Panc1 (cell line): ENCODE data around the gene COL23A1. TPM values are rescaled to one million over a fixed set of nuclear protein-coding genes. Genes with fewer than 3 reads are reported as not detected.

ENCODE experiments used
- ATAC-seq: fragments of 200-7000 bp; cut with Tn5 transposase; 2 replicates; pipeline ENCODE4 v1.9.1; 2020; ENCODE audit warnings: mild to moderate bottlenecking, moderate library complexity
- BruUV-seq: library from RNA; stranded (reverse); fragments of 400-500 nt; replicated peaks from 2 replicates; lab custom pipeline; 2021; lab: Mats Ljungman, UMichigan
- CTCF ChIA-PET: fragments of 300-600 bp; sonication (Branson Sonifier 250); formaldehyde crosslinking; loops from one replicate; lab custom pipeline; 2022; ENCODE audit warnings: antibody characterized with exemption; lab: Charles Lee
- POLR2A ChIA-PET: fragments of 300-600 bp; sonication (Branson Sonifier 250); formaldehyde crosslinking; loops from one replicate; lab custom pipeline; 2022; ENCODE audit warnings: antibody characterized with exemption; lab: Charles Lee
- DNase-seq: peaks from one replicate; pipeline ENCODE4 v3.0.0-alpha.2; 2010; ENCODE audit warnings: low read depth, low spot score
- H3K27ac ChIP-seq: 2 replicates; pipeline ENCODE4 v1.5.1; 2011; ENCODE audit warnings: mild to moderate bottlenecking, low read length, inconsistent platforms
- H3K27me3 ChIP-seq: fragments of 200-500 bp; sonication (Bioruptor generic); 2 replicates; pipeline ENCODE4 v1.6.0; 2014; ENCODE audit warnings: low read length, inconsistent platforms; ENCODE audit not compliant: control insufficient read depth, insufficient read depth
- H3K36me3 ChIP-seq: fragments of 200-500 bp; sonication (Bioruptor generic); 2 replicates; pipeline ENCODE4 v1.5.1; 2014; ENCODE audit warnings: inconsistent platforms, mild to moderate bottlenecking, low read length, moderate library complexity; ENCODE audit not compliant: control insufficient read depth, insufficient read depth
- H3K4me1 ChIP-seq: 2 replicates; pipeline ENCODE4 v1.5.1; 2011; ENCODE audit warnings: inconsistent platforms, mild to moderate bottlenecking, low read length, moderate library complexity; ENCODE audit not compliant: control insufficient read depth, insufficient read depth
- H3K4me3 ChIP-seq, 2 experiments: 2 replicates each; pipeline ENCODE4 v1.5.1; 2011 to 2012; ENCODE audit warnings: low read depth in 2 of 2, low read length in 2 of 2, mild to moderate bottlenecking in 2 of 2, inconsistent platforms in 1 of 2, moderate library complexity in 1 of 2
- H3K9me3 ChIP-seq: fragments of 200-500 bp; sonication (Bioruptor generic); 2 replicates; pipeline ENCODE4 v1.5.1; 2014; ENCODE audit warnings: low read depth, mild to moderate bottlenecking, inconsistent platforms, low read length, moderate library complexity; ENCODE audit not compliant: control insufficient read depth, insufficient read depth
- POLR2AphosphoS5 ChIP-seq: IDR thresholded peaks from 2 replicates; pipeline ENCODE4 v1.6.1; 2012; ENCODE audit warnings: mild to moderate bottlenecking, low read depth, low read length, moderate library complexity
- SIN3A ChIP-seq: IDR thresholded peaks from 2 replicates; pipeline ENCODE4 v1.6.1; 2012; ENCODE audit warnings: low read depth, mild to moderate bottlenecking, low read length, moderate library complexity, borderline replicate concordance; ENCODE audit not compliant: insufficient read depth
- TCF7L2 ChIP-seq: IDR thresholded peaks from 2 replicates; pipeline ENCODE4 v1.6.1; 2011; ENCODE audit warnings: mild to moderate bottlenecking, low read depth, low read length, inconsistent platforms
- in situ Hi-C: cut with HindIII; loops from 2 replicates; pipeline ENCODE4 v1.10.0; 2016; ENCODE audit warnings: low sequenced_read_pairs, low pct_unique_long_range_greater_than_20kb
- intact Hi-C: fragments of 100-400 bp; cut with micrococcal nuclease; formaldehyde crosslinking; loops from one replicate; pipeline ENCODE4 v1.10.0; 2022; ENCODE audit not compliant: unreplicated experiment
- total RNA-seq: library from RNA; stranded (reverse); gene quantifications from one replicate; pipeline ENCODE4 v1.2.1, GENCODE V29; 2021; ENCODE audit not compliant: unreplicated experiment
- TF ChIP-seq, protein P1 (sequence below), 2 experiments: IDR thresholded peaks; 2 replicates each; pipeline ENCODE4 v1.6.1; 2011 to 2012; ENCODE audit warnings: low read depth in 2 of 2, control low read depth in 1 of 2, low read length in 1 of 2, mild to moderate bottlenecking in 1 of 2, moderate library complexity in 1 of 2; ENCODE audit not compliant: insufficient read depth in 1 of 2
- TF ChIP-seq, protein P2 (sequence below): fragments of 450-650 bp; IDR thresholded peaks from 2 replicates; pipeline ENCODE4 v1.5.1; 2017; ENCODE audit warnings: mild to moderate bottlenecking

The COL23A1 gene
- total RNA-seq, 1 experiment from 2014 or later = 0.05 TPM

DNA sequence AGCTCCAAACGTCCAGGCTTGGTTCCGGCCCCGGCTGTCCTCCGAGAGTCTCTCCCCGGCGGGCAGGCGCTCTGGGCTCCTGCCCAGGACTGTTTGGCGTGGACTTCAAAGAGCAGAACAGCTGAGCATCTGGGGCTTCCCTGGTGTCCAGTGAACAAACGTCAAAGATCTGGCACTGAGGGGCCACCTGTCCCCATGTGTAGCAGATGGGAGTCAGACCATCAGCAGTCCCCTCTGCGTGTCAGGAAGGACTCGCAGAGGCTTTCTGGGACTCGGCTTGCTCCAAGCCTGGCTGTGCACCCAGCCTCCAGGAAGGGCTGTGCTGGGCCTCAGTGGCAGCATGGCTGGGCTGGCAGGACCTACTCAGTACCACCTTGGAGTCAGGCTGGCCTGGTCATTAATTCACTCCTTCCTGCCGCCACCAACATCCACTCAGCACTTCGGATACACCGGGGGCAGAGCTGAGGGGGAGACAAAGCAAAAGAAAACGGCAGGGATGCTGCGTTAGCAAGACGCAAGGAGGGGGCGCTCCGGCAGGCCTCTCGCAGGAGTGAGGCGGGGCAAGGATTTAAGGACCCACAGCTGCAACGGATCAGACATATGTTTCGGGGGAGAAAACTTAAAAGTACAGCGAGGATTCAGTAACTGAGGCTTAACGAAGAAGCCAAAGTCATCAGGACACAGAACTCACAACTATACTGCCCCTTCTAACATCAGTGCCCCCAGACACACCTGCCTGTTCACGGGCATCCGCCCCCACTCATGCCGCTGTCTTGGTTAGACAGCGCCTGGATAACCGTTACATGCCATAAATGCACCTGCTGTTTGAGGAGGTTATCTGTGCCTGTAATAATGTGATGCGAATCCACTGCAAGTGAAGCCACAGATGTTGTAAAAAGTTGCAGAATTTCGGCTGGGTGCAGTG, 193.1 kb downstream of the COL23A1 start:
- H3K27me3 ChIP-seq = peaks cover 2% of the 10 kb centered on the region; the same call in 1 of the 2 replicates
- POLR2A ChIA-PET = no interaction called here
- H3K36me3 ChIP-seq = no peaks in the 10 kb centered on the region
- H3K27ac ChIP-seq = no peak overlapping the region
- no peak for DNase-seq
- in situ Hi-C loops (no loop called here), intact Hi-C loops (no loop called here)
- no peak overlapping the region for H3K4me3 ChIP-seq
- TF ChIP-seq POLR2AphosphoS5 = no peak
- no peak for TF ChIP-seq TCF7L2
- TF ChIP-seq SIN3A = no peak
- TF ChIP-seq, protein P1, sequence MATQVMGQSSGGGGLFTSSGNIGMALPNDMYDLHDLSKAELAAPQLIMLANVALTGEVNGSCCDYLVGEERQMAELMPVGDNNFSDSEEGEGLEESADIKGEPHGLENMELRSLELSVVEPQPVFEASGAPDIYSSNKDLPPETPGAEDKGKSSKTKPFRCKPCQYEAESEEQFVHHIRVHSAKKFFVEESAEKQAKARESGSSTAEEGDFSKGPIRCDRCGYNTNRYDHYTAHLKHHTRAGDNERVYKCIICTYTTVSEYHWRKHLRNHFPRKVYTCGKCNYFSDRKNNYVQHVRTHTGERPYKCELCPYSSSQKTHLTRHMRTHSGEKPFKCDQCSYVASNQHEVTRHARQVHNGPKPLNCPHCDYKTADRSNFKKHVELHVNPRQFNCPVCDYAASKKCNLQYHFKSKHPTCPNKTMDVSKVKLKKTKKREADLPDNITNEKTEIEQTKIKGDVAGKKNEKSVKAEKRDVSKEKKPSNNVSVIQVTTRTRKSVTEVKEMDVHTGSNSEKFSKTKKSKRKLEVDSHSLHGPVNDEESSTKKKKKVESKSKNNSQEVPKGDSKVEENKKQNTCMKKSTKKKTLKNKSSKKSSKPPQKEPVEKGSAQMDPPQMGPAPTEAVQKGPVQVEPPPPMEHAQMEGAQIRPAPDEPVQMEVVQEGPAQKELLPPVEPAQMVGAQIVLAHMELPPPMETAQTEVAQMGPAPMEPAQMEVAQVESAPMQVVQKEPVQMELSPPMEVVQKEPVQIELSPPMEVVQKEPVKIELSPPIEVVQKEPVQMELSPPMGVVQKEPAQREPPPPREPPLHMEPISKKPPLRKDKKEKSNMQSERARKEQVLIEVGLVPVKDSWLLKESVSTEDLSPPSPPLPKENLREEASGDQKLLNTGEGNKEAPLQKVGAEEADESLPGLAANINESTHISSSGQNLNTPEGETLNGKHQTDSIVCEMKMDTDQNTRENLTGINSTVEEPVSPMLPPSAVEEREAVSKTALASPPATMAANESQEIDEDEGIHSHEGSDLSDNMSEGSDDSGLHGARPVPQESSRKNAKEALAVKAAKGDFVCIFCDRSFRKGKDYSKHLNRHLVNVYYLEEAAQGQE (IDR thresholded peaks at IDR 0.05; ENCODE audit: insufficient read depth in 1 of 2, low read depth in 2 of 2, low read length in 1 of 2) = no peak
- TF ChIP-seq, protein P2, sequence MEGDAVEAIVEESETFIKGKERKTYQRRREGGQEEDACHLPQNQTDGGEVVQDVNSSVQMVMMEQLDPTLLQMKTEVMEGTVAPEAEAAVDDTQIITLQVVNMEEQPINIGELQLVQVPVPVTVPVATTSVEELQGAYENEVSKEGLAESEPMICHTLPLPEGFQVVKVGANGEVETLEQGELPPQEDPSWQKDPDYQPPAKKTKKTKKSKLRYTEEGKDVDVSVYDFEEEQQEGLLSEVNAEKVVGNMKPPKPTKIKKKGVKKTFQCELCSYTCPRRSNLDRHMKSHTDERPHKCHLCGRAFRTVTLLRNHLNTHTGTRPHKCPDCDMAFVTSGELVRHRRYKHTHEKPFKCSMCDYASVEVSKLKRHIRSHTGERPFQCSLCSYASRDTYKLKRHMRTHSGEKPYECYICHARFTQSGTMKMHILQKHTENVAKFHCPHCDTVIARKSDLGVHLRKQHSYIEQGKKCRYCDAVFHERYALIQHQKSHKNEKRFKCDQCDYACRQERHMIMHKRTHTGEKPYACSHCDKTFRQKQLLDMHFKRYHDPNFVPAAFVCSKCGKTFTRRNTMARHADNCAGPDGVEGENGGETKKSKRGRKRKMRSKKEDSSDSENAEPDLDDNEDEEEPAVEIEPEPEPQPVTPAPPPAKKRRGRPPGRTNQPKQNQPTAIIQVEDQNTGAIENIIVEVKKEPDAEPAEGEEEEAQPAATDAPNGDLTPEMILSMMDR = no peak
- H3K4me1 ChIP-seq = no peaks in the 10 kb centered on the region
- no TSS peak for BruUV-seq
- no peak for ATAC-seq
- H3K9me3 ChIP-seq = no peaks in the 10 kb centered on the region
- CTCF ChIA-PET = no interaction called here

DNA sequence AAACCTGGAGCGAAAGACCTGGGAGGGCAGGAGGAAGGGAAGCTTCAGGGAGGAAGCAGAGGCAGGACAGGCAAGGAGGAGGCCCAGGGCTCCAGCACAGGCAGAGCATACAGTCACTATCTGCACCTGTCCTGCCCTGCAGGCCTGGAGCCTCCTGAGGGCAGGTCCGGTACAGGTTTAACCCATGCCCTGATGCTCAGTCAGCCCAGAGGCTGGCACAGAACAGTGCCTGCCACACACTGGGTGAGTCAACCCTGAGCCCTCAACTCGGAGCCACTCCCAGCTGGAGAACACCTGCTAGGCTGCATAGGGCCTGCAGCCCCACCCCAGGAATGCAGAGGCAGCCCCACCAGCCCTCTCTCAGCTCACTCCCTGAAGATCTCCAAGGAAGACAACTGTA, 196.1 kb downstream of the COL23A1 start:
- ATAC-seq (no peak), DNase-seq (no peak)
- no peak overlapping the region for H3K4me3 ChIP-seq
- no peaks in the 10 kb centered on the region; the same call in 1 of the 2 replicates for H3K27me3 ChIP-seq
- in situ Hi-C loops = no loop called here
- no peaks in the 10 kb centered on the region for H3K36me3 ChIP-seq
- no peak overlapping the region for H3K27ac ChIP-seq
- ChIA-PET CTCF (no interaction called here), POLR2A (no interaction called here)
- H3K9me3 ChIP-seq = no peaks in the 10 kb centered on the region
- no TSS peak for BruUV-seq
- H3K4me1 ChIP-seq = no peaks in the 10 kb centered on the region
- intact Hi-C loops = no loop called here
- TF ChIP-seq TCF7L2 (no peak), POLR2AphosphoS5 (no peak), SIN3A (no peak)
- TF ChIP-seq, protein P2 = no peak
